CD14-positive monocyte (primary cell): Measurements from ENCODE around the gene AGAP1. TPM values are rescaled to one million over a fixed set of nuclear protein-coding genes. Genes with fewer than 3 reads are reported as not detected.

Experiments used
- DNase-seq, 3 donors: peaks; one replicate each; pipeline ENCODE4 v3.0.0-alpha.2; 2011 to 2022
- H2AFZ ChIP-seq: 2 replicates; pipeline ENCODE4 v1.6.0; 2012; ENCODE audit warnings: mild to moderate bottlenecking, low read depth, low read length, inconsistent platforms; ENCODE audit not compliant: insufficient read depth, poor library complexity, severe bottlenecking
- H3K27ac ChIP-seq, 2 donors: 1 replicate in 1 of 2; 2 replicates in 1 of 2; pipeline ENCODE4 v1.5.1; 2012 to 2013; ENCODE audit warnings: low read length in 2 of 2, control low read depth in 1 of 2, inconsistent platforms in 1 of 2, low read depth in 1 of 2, mild to moderate bottlenecking in 1 of 2
- H3K27me3 ChIP-seq, 2 donors: one replicate each; pipeline versions ENCODE4 v1.6.0 to v1.6.1; 2011 to 2013; ENCODE audit warnings: low read length in 2 of 2; ENCODE audit not compliant: control insufficient read depth in 2 of 2, insufficient read depth in 2 of 2
- H3K36me3 ChIP-seq, 2 donors: replicated peaks in 1 of 2; 1 replicate in 1 of 2; 2 replicates in 1 of 2; pipeline versions ENCODE4 v1.5.1 to v1.6.1; 2012 to 2013; ENCODE audit warnings: low read length in 2 of 2, control low read depth in 1 of 2, inconsistent platforms in 1 of 2, mild to moderate bottlenecking in 1 of 2; ENCODE audit not compliant: insufficient read depth in 2 of 2, control insufficient read depth in 1 of 2
- H3K4me1 ChIP-seq, 2 donors: 1 replicate in 1 of 2; 2 replicates in 1 of 2; pipeline versions ENCODE4 v1.5.1 to v1.6.1; 2012 to 2013; ENCODE audit warnings: low read length in 2 of 2, control low read depth in 1 of 2, inconsistent platforms in 1 of 2, mild to moderate bottlenecking in 1 of 2, moderate library complexity in 1 of 2; ENCODE audit not compliant: insufficient read depth in 2 of 2, control insufficient read depth in 1 of 2
- H3K4me2 ChIP-seq: replicated peaks from 2 replicates; pipeline ENCODE3; 2012; ENCODE audit warnings: low read length, moderate library complexity, mild to moderate bottlenecking; ENCODE audit not compliant: poor library complexity, severe bottlenecking; ENCODE audit errors: extremely low read depth
- H3K4me3 ChIP-seq, 3 experiments: fragments of 200-600 bp in 1 of 3; sonication (generic) in 1 of 3; replicated peaks in 1 of 3; 1 replicate in 2 of 3; 2 replicates in 1 of 3; pipeline ENCODE4 v1.5.1; 2011 to 2013; ENCODE audit warnings: low read length in 3 of 3, mild to moderate bottlenecking in 3 of 3, control low read depth in 2 of 3, low read depth in 2 of 3, inconsistent platforms in 1 of 3, moderate library complexity in 1 of 3
- H3K79me2 ChIP-seq: 2 replicates; pipeline ENCODE4 v1.6.0; 2012; ENCODE audit warnings: mild to moderate bottlenecking, control low read depth, inconsistent platforms, low read length, moderate library complexity; ENCODE audit not compliant: insufficient read depth
- H3K9ac ChIP-seq: 2 replicates; pipeline ENCODE4 v1.6.0; 2017; ENCODE audit warnings: low read length, mild to moderate bottlenecking; ENCODE audit not compliant: insufficient read depth, poor library complexity, severe bottlenecking
- H3K9me3 ChIP-seq, 2 donors: replicated peaks in 1 of 2; 1 replicate in 1 of 2; 2 replicates in 1 of 2; pipeline versions ENCODE4 v1.5.1 to v1.6.1; 2012 to 2013; ENCODE audit warnings: low read length in 2 of 2, control low read depth in 1 of 2; ENCODE audit not compliant: control insufficient read depth in 1 of 2, insufficient read depth in 1 of 2
- H4K20me1 ChIP-seq: 2 replicates; pipeline ENCODE4 v1.6.0; 2012; ENCODE audit warnings: mild to moderate bottlenecking, low read length, control low read depth, moderate library complexity; ENCODE audit not compliant: insufficient read depth
- H3K27ac Mint-ChIP-seq, 7 donors: one replicate each; pipeline ENCODE4 v1.8.0; 2020; ENCODE audit warnings: mild to moderate bottlenecking in 7 of 7, mixed read lengths in 7 of 7, moderate library complexity in 6 of 7, inconsistent platforms in 2 of 7
- H3K27me3 Mint-ChIP-seq, 3 donors: one replicate each; pipeline ENCODE4 v1.8.0; 2021 to 2022; ENCODE audit warnings: low read depth in 3 of 3, mild to moderate bottlenecking in 3 of 3, mixed read lengths in 3 of 3, moderate library complexity in 3 of 3, inconsistent platforms in 1 of 3
- H3K36me3 Mint-ChIP-seq, 2 donors: one replicate each; pipeline ENCODE4 v1.8.0; 2020; ENCODE audit warnings: mixed read lengths in 2 of 2, inconsistent platforms in 1 of 2, mild to moderate bottlenecking in 1 of 2
- H3K4me1 Mint-ChIP-seq: one replicate; pipeline ENCODE4 v1.8.0; 2020; ENCODE audit warnings: mild to moderate bottlenecking, mixed read lengths
- H3K4me3 Mint-ChIP-seq, 2 donors: one replicate each; pipeline ENCODE4 v1.8.0; 2020; ENCODE audit warnings: mild to moderate bottlenecking in 2 of 2, mixed read lengths in 2 of 2, moderate library complexity in 1 of 2
- H3K9me3 Mint-ChIP-seq, 7 donors: one replicate each; pipeline ENCODE4 v1.8.0; 2020 to 2022; ENCODE audit warnings: mixed read lengths in 7 of 7, mild to moderate bottlenecking in 6 of 7, moderate library complexity in 6 of 7, inconsistent platforms in 2 of 7
- CTCF ChIP-seq: fragments of 200-600 bp; IDR thresholded peaks from one replicate; pipeline ENCODE4 v1.8.0; 2022; ENCODE audit warnings: antibody characterized with exemption, mild to moderate bottlenecking
- WGBS: methylation state at CpG from one replicate; pipeline ENCODE4 v1.1.5; 2013; ENCODE audit warnings: missing lambda C conversion rate; ENCODE audit not compliant: insufficient coverage; 5-methylcytosine and 5-hydroxymethylcytosine counted together
- intact Hi-C, 2 donors: fragments of 100-400 bp; cut with micrococcal nuclease; formaldehyde crosslinking; loops; one replicate each; pipeline versions ENCODE4 v1.15.0 to v1.15.1; 2023
- polyA plus RNA-seq, 3 donors: library from polyadenylated mRNA; depleted of rRNA in 1 of 3; unstranded in 2 of 3; stranded (reverse) in 1 of 3; fragments of 300-500 nt in 2 of 3; fragments of >200 nt in 1 of 3; fragmentation: Illumina TruSeq in 2 of 3; gene quantifications; 1 replicate in 2 of 3; 2 replicates in 1 of 3; pipeline ENCODE4 v1.2.3, GENCODE V29; 2012 to 2021

Gene AGAP1
- polyA plus RNA-seq, 3 donors = 0.12 TPM; not detected in 2

GRCh38 chr2:235572592-235572991 lies 78.7 kb downstream of the AGAP1 start:
- Histone ChIP-seq H3K27ac (no peak overlapping the region), H3K4me2 (no peak overlapping the region), H3K79me2 (no peaks in the 10 kb centered on the region), H3K4me3 (no peak overlapping the region), H3K36me3 (no peaks in the 10 kb centered on the region), H3K9ac (no peak overlapping the region), H3K27me3 (no peaks in the 10 kb centered on the region), H4K20me1 (no peaks in the 10 kb centered on the region), H2AFZ (no peak overlapping the region), H3K9me3 (peaks cover 24 to 28% of the 10 kb centered on the region in 2 donors), H3K4me1 (no peaks in the 10 kb centered on the region)
- no peak overlapping the region for H3K4me3 Mint-ChIP-seq
- H3K4me1 Mint-ChIP-seq = peaks cover 2% of the 10 kb centered on the region
- TF ChIP-seq CTCF = no peak
- H3K36me3 Mint-ChIP-seq = no peaks in the 10 kb centered on the region
- intact Hi-C loops = no loop called here
- peak overlapping the region in 1 of 7 donors; percentile 70 for H3K27ac Mint-ChIP-seq
- 75% methylated on average over 6 of the region's 7 CpGs for WGBS
- H3K27me3 Mint-ChIP-seq = peaks cover 2 to 7% (median 5%) of the 10 kb centered on the region in 3 donors
- no peak for DNase-seq
- peaks cover 6 to 25% (median 18%) of the 10 kb centered on the region in 7 donors for H3K9me3 Mint-ChIP-seq

DNA sequence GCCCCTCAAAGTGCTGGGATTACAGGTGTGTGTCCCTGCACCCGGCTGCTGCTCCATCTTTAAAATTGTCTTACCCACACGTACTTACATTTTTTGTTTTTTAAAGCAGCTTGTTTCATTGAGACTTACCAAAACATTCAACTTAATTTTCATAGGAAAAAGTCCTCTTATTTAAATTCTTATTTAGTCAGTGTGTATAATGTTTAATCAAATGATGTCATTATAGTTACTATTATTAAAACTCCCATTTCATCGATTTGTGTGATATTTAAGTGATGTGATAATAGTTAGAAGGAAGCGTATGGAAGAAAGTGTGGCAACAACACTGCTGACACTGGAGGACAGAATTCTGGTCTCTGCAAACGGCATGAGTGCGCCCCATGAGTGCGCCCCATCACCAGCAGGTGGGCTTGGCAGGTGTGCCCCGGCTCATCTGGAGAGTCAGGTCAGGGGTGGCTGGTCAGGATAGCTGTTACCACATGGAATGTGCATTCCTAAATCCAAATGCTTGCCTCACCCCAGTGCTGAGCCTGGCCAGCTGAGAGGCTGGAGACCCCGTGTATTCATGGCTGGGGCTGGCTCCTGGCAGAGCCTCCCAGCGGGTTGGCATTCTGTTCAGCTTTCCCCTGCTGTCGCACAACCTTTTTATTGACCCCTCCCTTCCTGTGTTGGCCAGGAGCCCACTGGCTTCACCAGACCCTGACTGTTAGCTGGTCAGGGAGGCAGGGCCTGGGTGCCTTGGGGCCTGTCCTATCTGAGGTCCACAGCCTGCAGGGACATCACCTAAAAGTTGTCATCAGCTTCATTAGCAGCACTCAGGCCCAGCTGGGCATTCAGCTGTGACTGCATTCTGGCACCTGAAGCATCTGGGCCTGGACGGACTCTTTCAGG lies 79.7 kb downstream of the AGAP1 start:
- DNase-seq = no peak
- Mint-ChIP-seq H3K27ac (no peak overlapping the region), H3K4me1 (no peaks in the 10 kb centered on the region), H3K27me3 (peaks cover 2 to 8% (median 7%) of the 10 kb centered on the region in 3 donors), H3K36me3 (no peaks in the 10 kb centered on the region), H3K9me3 (peaks cover 0 to 20% (median 10%) of the 10 kb centered on the region in 7 donors), H3K4me3 (no peak overlapping the region)
- Histone ChIP-seq H2AFZ (no peak overlapping the region), H3K4me1 (no peaks in the 10 kb centered on the region), H3K9me3 (peaks cover 18 to 19% of the 10 kb centered on the region in 2 donors), H3K27me3 (no peaks in the 10 kb centered on the region), H4K20me1 (no peaks in the 10 kb centered on the region), H3K79me2 (no peaks in the 10 kb centered on the region), H3K27ac (no peak overlapping the region), H3K4me2 (no peak overlapping the region), H3K4me3 (no peak overlapping the region), H3K36me3 (no peaks in the 10 kb centered on the region), H3K9ac (no peak overlapping the region)
- no peak for TF ChIP-seq CTCF
- 86% methylated on average over 9 of the region's 12 CpGs for WGBS
- intact Hi-C loops = no loop called here
